GM18508 (cell line): ENCODE results near the gene TRIM54.
"Not testable (repeated sequence)": the region's sequence is repeated elsewhere in the genome, so short reads cannot be mapped to it uniquely, and the experiment has no call there.

ENCODE experiments used
- ATAC-seq: cut with Tn5 transposase; IDR thresholded peaks from one replicate; pipeline ENCODE4 v1.9.1; 2021; ENCODE audit warnings: moderate number of reproducible peaks; ENCODE audit not compliant: insufficient read depth, unreplicated experiment

The TRIM54 gene

GRCh38 chr2:27351802-27352598 lies 69.8 kb downstream of the TRIM54 start:
- ATAC-seq = no peak

- ATAC-seq = not testable (repeated sequence)
Measured at GRCh38 chr2:27353386-27353761, 71.1 kb downstream of the TRIM54 start.

GRCh38 chr2:27353762-27354596 lies 71.8 kb downstream of the TRIM54 start:
- no peak for ATAC-seq

DNA sequence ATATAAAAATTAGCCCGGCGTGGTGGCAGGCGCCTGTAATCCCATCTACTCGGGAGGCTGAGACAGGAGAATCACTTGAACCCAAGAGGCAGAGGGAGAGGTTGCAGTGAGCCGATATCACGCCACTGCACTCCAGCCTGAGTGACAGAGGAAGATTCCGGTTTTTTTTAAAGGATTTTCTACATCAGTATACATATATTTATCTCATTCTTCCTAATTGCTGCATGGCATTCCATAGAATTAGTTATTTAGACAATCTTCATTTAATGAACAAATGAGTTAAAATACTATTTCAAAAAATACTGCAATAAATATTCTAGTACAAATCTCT lies 72.3 kb downstream of the TRIM54 start:
- no peak for ATAC-seq

GRCh38 chr2:27356056-27356381 lies 73.8 kb downstream of the TRIM54 start:
- peak; percentile 11 for ATAC-seq

DNA sequence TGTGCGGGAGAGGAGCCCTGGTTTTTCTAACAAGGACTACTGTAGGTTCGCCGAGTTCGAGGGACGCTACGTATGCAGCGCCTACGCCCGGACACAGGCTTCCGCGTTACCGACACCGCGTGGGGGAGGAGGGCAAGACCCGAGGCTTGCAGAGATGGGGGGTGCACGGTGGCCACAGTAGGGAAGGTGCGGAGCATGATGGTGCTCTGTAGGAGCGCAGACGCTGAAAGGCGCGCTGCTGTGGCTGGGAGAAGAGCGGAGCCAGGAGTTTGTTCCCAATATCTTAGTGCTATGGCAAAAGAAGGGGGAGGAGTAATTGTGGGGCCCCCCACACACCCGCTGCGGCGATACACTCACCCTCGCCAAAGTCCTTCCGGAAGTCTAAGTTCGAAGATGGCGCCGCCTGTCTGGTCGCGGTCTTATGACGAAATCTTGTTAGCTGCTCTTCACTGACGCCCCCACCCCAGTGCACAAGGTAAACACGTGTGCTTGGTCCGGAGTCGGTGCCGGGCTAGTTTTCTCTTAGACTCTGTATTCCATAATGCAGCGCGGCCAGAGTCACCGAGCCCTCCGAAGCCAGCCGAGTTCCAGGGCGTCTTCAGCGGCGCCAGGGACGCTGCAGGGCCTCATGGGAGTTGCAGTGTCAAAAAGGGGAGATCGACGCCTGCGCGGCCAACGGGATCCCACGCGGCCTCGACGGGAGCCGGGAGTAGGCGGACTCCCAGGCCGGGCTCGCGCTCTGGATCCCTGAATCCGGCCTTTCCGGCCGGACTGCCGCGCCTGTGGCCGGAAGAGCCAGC lies 74.4 kb downstream of the TRIM54 start, which contains the start of gene GTF3C2:
Gene GTF3C2 (minus strand): TSS at position 383 of the 800 bp plus-strand sequence. CDS start 13,210 bp downstream, outside the sequence.
- peak; percentile 55 for ATAC-seq
